HepG2 (cell line): ENCODE measurements around the gene GGACT. TPM values are rescaled to one million over a fixed set of nuclear protein-coding genes. Genes with fewer than 3 reads are reported as not detected.

Experiments
- ETV6 ChIP-seq: sonication (generic); formaldehyde crosslinking; conservative IDR thresholded peaks from 2 replicates; pipeline ENCODE4 v1.4.0; 2020; ENCODE audit warnings: missing genetic modification reagents
- ISL2 ChIP-seq: sonication (generic); formaldehyde crosslinking; IDR thresholded peaks from 2 replicates; pipeline ENCODE4 v1.5.0; 2020; ENCODE audit warnings: missing genetic modification reagents
- MIER3 ChIP-seq: IDR thresholded peaks from 2 replicates; pipeline ENCODE4 v1.6.1; 2016; ENCODE audit warnings: missing compliant biosample characterization, borderline replicate concordance
- NR2C2 ChIP-seq: sonication (generic); formaldehyde crosslinking; IDR thresholded peaks from 2 replicates; pipeline ENCODE4 v1.4.0; 2020; ENCODE audit warnings: missing genetic modification reagents, mild to moderate bottlenecking, moderate library complexity, borderline replicate concordance
- PAWR ChIP-seq: sonication (generic); formaldehyde crosslinking; IDR thresholded peaks from 2 replicates; pipeline ENCODE4 v1.4.0; 2020; ENCODE audit warnings: missing genetic modification reagents, mild to moderate bottlenecking, borderline replicate concordance
- POLR2AphosphoS2 ChIP-seq: IDR thresholded peaks from 2 replicates; pipeline ENCODE4 v1.6.1; 2011; ENCODE audit warnings: low read depth, low read length, improper control_type of control experiment
- TOPORS ChIP-seq: sonication (generic); formaldehyde crosslinking; IDR thresholded peaks from 2 replicates; pipeline ENCODE4 v1.8.0; 2023; ENCODE audit warnings: mild to moderate bottlenecking, missing genetic modification reagents
- TRIM24 ChIP-seq: sonication (generic); formaldehyde crosslinking; IDR thresholded peaks from 2 replicates; pipeline ENCODE4 v1.8.0; 2022; ENCODE audit warnings: mild to moderate bottlenecking, missing genetic modification reagents
- ZNF441 ChIP-seq: sonication (generic); formaldehyde crosslinking; IDR thresholded peaks from 2 replicates; pipeline ENCODE4 v1.7.0; 2021; ENCODE audit warnings: missing genetic modification reagents, borderline replicate concordance
- ZNF749 ChIP-seq: sonication (generic); formaldehyde crosslinking; IDR thresholded peaks from 2 replicates; pipeline ENCODE4 v1.8.0; 2022; ENCODE audit warnings: mild to moderate bottlenecking, missing genetic modification reagents, moderate library complexity, borderline replicate concordance
- ZNF83 ChIP-seq: sonication (generic); formaldehyde crosslinking; IDR thresholded peaks from 2 replicates; pipeline ENCODE4 v1.4.0; 2020; ENCODE audit warnings: missing genetic modification reagents, mild to moderate bottlenecking, borderline replicate concordance
- ZSCAN30 ChIP-seq: sonication (generic); formaldehyde crosslinking; IDR thresholded peaks from 2 replicates; pipeline ENCODE4 v1.5.0; 2020; ENCODE audit warnings: mild to moderate bottlenecking, missing genetic modification reagents
- polyA plus RNA-seq, 8 experiments: library from polyadenylated mRNA; depleted of rRNA in 3 of 8; stranded (reverse) in 7 of 8; unstranded in 1 of 8; fragments of >200 nt; fragmentation: Illumina TruSeq in 4 of 8; extraction: Trizol in 4 of 8; gene quantifications; 2 replicates each; pipeline versions ENCODE4 v1.2.1 to v1.2.3, GENCODE V29; 2011 to 2016; ENCODE audit warnings: low read depth in 4 of 8, missing spikeins in 1 of 8, mixed read lengths in 1 of 8; ENCODE audit not compliant: insufficient read depth in 1 of 8
- total RNA-seq, 5 experiments: library from RNA; depleted of rRNA; stranded (reverse); fragments of >200 nt; fragmentation: Illumina TruSeq; extraction: Trizol; gene quantifications; 2 replicates each; pipeline ENCODE4 v1.2.3, GENCODE V29; 2016; ENCODE audit warnings: low read depth in 1 of 5
- TF ChIP-seq, protein P1 (sequence below): sonication (generic); formaldehyde crosslinking; IDR thresholded peaks from 2 replicates; pipeline ENCODE4 v1.5.0; 2020; ENCODE audit warnings: missing genetic modification reagents
- TF ChIP-seq, protein P2 (sequence below): sonication (generic); IDR thresholded peaks from 2 replicates; pipeline ENCODE4 v1.6.1; 2016; ENCODE audit warnings: low read depth, borderline replicate concordance
- TF ChIP-seq, protein P3 (sequence below): sonication (generic); formaldehyde crosslinking; IDR thresholded peaks from 2 replicates; pipeline ENCODE4 v1.4.0; 2020; ENCODE audit warnings: mild to moderate bottlenecking, missing genetic modification reagents
- TF ChIP-seq, protein P4 (sequence below): sonication (generic); formaldehyde crosslinking; IDR thresholded peaks from 2 replicates; pipeline ENCODE4 v1.4.0; 2020; ENCODE audit warnings: missing genetic modification reagents, borderline replicate concordance
- TF ChIP-seq, protein P5 (sequence below): sonication (generic); formaldehyde crosslinking; IDR thresholded peaks from 2 replicates; pipeline ENCODE4 v1.4.0; 2020; ENCODE audit warnings: missing genetic modification reagents, borderline replicate concordance
- TF ChIP-seq, protein P6 (sequence below): IDR thresholded peaks from 2 replicates; pipeline ENCODE4 v1.6.1; 2012; ENCODE audit warnings: low read depth, low read length, improper control_type of control experiment

GGACT gene
- total and polyA plus RNA-seq, 2 of the 13 experiments (the other 11 are each of a cell fraction or from before 2014, with no cell fraction given), result 1.7 to 1.9 TPM

DNA sequence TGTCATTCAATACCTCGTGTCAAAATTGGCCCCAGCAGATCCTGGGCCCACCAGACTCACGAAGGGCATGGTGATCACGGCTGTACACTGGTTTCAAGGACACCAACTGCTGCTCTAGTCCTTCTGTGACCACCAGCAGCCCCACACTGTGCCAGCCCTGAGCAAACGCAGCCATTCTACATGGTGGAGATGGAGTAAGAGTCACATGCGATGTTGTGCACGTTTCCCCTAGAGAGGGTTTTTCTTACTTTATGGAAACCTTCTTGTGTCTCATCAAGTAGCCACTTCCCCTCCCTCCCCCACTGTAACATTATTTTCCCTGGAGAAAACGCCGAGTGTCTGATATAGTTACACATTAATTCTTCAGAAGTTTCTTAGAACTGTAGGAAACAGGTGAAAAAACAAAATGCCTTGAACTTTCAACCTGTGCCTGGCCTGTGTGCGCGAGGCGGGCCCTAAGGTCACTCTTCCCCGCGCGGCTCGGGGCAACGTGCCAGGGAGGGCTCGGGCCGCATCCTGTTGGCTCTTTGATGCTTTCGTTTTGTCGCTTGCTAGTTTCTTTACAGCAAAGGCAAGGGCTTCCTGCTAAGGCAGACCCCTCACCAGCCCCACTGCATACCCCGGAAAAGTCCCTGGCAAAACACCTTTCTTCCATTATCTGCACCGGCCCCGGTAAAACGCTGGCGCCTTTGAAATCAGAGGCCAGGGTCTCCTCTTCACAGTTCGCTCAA, 44.6 kb downstream of the GGACT start (continued):
- TF ChIP-seq ZNF749 (CRISPR knock-in tag) (no peak), ETV6 (CRISPR knock-in tag) (no peak), ISL2 (CRISPR knock-in tag) (peak; percentile 55; the same call in 1 of the 2 replicates), ZSCAN30 (CRISPR knock-in tag) (no peak), ZNF83 (CRISPR knock-in tag) (no peak), PAWR (no peak), TRIM24 (CRISPR knock-in tag) (no peak), ZNF441 (CRISPR knock-in tag) (peak; percentile 49; the same call in 1 of the 2 replicates), POLR2AphosphoS2 (no peak), TOPORS (no peak), NR2C2 (peak; percentile 82), MIER3 (CRISPR knock-in tag) (0 out of 2 replicates have a peak, but pooled peaks have one; percentile 45)
- TF ChIP-seq, protein P1, sequence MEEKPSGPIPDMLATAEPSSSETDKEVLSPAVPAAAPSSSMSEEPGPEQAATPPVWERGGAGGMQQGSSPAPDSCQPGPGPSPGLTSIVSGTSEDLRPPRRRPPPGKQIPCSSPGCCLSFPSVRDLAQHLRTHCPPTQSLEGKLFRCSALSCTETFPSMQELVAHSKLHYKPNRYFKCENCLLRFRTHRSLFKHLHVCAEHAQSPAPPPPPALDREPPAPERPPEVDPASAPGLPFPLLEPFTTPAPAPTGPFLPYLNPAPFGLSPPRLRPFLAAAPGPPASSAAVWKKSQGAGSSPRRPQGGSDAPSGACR (CRISPR knock-in tag), result peak; percentile 52; the same call in 1 of the 2 replicates
- TF ChIP-seq, protein P2, sequence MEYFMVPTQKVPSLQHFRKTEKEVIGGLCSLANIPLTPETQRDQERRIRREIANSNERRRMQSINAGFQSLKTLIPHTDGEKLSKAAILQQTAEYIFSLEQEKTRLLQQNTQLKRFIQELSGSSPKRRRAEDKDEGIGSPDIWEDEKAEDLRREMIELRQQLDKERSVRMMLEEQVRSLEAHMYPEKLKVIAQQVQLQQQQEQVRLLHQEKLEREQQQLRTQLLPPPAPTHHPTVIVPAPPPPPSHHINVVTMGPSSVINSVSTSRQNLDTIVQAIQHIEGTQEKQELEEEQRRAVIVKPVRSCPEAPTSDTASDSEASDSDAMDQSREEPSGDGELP, result peak; percentile 36; the same call in 1 of the 2 replicates
- TF ChIP-seq, protein P3, sequence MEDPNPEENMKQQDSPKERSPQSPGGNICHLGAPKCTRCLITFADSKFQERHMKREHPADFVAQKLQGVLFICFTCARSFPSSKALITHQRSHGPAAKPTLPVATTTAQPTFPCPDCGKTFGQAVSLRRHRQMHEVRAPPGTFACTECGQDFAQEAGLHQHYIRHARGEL (CRISPR knock-in tag), result no peak
- TF ChIP-seq, protein P4, sequence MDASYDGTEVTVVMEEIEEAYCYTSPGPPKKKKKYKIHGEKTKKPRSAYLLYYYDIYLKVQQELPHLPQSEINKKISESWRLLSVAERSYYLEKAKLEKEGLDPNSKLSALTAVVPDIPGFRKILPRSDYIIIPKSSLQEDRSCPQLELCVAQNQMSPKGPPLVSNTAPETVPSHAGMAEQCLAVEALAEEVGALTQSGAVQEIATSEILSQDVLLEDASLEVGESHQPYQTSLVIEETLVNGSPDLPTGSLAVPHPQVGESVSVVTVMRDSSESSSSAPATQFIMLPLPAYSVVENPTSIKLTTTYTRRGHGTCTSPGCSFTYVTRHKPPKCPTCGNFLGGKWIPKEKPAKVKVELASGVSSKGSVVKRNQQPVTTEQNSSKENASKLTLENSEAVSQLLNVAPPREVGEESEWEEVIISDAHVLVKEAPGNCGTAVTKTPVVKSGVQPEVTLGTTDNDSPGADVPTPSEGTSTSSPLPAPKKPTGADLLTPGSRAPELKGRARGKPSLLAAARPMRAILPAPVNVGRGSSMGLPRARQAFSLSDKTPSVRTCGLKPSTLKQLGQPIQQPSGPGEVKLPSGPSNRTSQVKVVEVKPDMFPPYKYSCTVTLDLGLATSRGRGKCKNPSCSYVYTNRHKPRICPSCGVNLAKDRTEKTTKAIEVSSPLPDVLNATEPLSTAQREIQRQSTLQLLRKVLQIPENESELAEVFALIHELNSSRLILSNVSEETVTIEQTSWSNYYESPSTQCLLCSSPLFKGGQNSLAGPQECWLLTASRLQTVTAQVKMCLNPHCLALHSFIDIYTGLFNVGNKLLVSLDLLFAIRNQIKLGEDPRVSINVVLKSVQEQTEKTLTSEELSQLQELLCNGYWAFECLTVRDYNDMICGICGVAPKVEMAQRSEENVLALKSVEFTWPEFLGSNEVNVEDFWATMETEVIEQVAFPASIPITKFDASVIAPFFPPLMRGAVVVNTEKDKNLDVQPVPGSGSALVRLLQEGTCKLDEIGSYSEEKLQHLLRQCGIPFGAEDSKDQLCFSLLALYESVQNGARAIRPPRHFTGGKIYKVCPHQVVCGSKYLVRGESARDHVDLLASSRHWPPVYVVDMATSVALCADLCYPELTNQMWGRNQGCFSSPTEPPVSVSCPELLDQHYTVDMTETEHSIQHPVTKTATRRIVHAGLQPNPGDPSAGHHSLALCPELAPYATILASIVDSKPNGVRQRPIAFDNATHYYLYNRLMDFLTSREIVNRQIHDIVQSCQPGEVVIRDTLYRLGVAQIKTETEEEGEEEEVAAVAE, result no peak
- TF ChIP-seq, protein P5, sequence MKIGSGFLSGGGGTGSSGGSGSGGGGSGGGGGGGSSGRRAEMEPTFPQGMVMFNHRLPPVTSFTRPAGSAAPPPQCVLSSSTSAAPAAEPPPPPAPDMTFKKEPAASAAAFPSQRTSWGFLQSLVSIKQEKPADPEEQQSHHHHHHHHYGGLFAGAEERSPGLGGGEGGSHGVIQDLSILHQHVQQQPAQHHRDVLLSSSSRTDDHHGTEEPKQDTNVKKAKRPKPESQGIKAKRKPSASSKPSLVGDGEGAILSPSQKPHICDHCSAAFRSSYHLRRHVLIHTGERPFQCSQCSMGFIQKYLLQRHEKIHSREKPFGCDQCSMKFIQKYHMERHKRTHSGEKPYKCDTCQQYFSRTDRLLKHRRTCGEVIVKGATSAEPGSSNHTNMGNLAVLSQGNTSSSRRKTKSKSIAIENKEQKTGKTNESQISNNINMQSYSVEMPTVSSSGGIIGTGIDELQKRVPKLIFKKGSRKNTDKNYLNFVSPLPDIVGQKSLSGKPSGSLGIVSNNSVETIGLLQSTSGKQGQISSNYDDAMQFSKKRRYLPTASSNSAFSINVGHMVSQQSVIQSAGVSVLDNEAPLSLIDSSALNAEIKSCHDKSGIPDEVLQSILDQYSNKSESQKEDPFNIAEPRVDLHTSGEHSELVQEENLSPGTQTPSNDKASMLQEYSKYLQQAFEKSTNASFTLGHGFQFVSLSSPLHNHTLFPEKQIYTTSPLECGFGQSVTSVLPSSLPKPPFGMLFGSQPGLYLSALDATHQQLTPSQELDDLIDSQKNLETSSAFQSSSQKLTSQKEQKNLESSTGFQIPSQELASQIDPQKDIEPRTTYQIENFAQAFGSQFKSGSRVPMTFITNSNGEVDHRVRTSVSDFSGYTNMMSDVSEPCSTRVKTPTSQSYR (CRISPR knock-in tag), result no peak; the same call in 1 of the 2 replicates
- TF ChIP-seq, protein P6, sequence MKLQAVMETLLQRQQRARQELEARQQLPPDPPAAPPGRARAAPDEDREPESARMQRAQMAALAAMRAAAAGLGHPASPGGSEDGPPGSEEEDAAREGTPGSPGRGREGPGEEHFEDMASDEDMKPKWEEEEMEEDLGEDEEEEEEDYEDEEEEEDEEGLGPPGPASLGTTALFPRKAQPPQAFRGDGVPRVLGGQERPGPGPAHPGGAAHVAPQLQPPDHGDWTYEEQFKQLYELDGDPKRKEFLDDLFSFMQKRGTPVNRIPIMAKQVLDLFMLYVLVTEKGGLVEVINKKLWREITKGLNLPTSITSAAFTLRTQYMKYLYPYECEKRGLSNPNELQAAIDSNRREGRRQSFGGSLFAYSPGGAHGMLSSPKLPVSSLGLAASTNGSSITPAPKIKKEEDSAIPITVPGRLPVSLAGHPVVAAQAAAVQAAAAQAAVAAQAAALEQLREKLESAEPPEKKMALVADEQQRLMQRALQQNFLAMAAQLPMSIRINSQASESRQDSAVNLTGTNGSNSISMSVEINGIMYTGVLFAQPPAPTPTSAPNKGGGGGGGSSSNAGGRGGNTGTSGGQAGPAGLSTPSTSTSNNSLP, result no peak
